Adrenal gland (tissue), 12 donors: ENCODE results near the gene IMPG2. TPM values are rescaled to one million over a fixed set of nuclear protein-coding genes. Genes with fewer than 3 reads are reported as not detected.

Source experiments
- DNase-seq, 7 donors: peaks; one replicate each; pipeline ENCODE4 v3.0.0-alpha.2; 2019 to 2020
- H3K27ac ChIP-seq, 5 donors: fragments of 200-600 bp; sonication (generic) in 4 of 5; 1 replicate in 3 of 5; 2 replicates in 2 of 5; pipeline versions ENCODE4 v1.5.1 to v1.8.0; 2016 to 2020; ENCODE audit warnings: mild to moderate bottlenecking in 1 of 5
- H3K27me3 ChIP-seq: fragments of 200-600 bp; 2 replicates; pipeline ENCODE4 v1.8.0; 2021
- H3K36me3 ChIP-seq, 2 donors: fragments of 200-600 bp; replicated peaks in 1 of 2; 1 replicate in 1 of 2; 2 replicates in 1 of 2; pipeline versions ENCODE4 v1.5.1 to v1.8.0; 2018 to 2022
- H3K4me1 ChIP-seq, 2 donors: fragments of 200-600 bp; replicated peaks in 1 of 2; 1 replicate in 1 of 2; 2 replicates in 1 of 2; pipeline versions ENCODE4 v1.5.1 to v1.8.0; 2018 to 2021
- H3K4me3 ChIP-seq, 4 donors: fragments of 200-600 bp; sonication (generic) in 3 of 4; one replicate each; pipeline ENCODE4 v1.5.1; 2016 to 2018
- H3K9me3 ChIP-seq, 3 donors: fragments of 200-600 bp; sonication (generic) in 1 of 3; replicated peaks in 1 of 3; 1 replicate in 2 of 3; 2 replicates in 1 of 3; pipeline versions ENCODE4 v1.5.1 to v1.8.0; 2016 to 2021
- CTCF ChIP-seq, 6 experiments: fragments of 450-650 bp in 4 of 6; fragments of 200-600 bp in 2 of 6; sonication (generic) in 1 of 6; IDR thresholded peaks; 1 replicate in 5 of 6; 2 replicates in 1 of 6; pipeline versions ENCODE4 v1.5.1 to v1.8.0; 2016 to 2021; ENCODE audit warnings: antibody characterized with exemption in 6 of 6, mild to moderate bottlenecking in 2 of 6, moderate library complexity in 1 of 6
- POLR2A ChIP-seq, 2 donors: fragments of 450-650 bp; IDR thresholded peaks; one replicate each; pipeline ENCODE4 v1.6.1; 2017; ENCODE audit warnings: antibody characterized with exemption in 2 of 2, mild to moderate bottlenecking in 2 of 2, moderate library complexity in 1 of 2
- WGBS, 4 donors: extraction: QIAGEN DNeasy Blood & Tissue Kit in 2 of 4; methylation state at CpG; one replicate each; pipeline versions ENCODE4 v1.1.5 to v1.1.7; 2013 to 2017; 5-methylcytosine and 5-hydroxymethylcytosine counted together
- intact Hi-C, 2 donors: fragments of 100-400 bp; cut with DNase I; formaldehyde crosslinking; loops; one replicate each; pipeline versions ENCODE4 v1.14.1 to v1.15.0; 2022 to 2023
- polyA plus RNA-seq, 3 donors: library from polyadenylated mRNA; stranded (reverse); fragments of 200-250 nt in 2 of 3; fragments of 350-450 nt in 1 of 3; fragmentation: Illumina TruSeq in 1 of 3; extraction: RNeasy Lipid Tissue Mini Kit (QIAGEN cat#74804) in 1 of 3; gene quantifications; one replicate each; pipeline ENCODE4 v1.2.3, GENCODE V29; 2013 to 2014
- total RNA-seq, 9 donors: library from RNA; depleted of rRNA in 4 of 9; stranded (reverse); fragments of >200 nt in 4 of 9; fragments of 120-200 nt in 1 of 9; fragmentation: NEBNext Ultra II Directional in 1 of 9; extraction: Animal tissue kit (Norgen Biotek cat#: 25700) in 1 of 9; gene quantifications; one replicate each; pipeline versions ENCODE4 v1.1.0 to v1.2.4, GENCODE V29; 2013 to 2023
- donor health status: healthy with polysubstance abuse.
- donor health status: Bipolar disorder and iron deficiency.
- donor health status: DM: yes; HTN: yes; CAD: no.
- donor health status: DM: no; HTN: no; CAD: no.
- donor health status: DM: no; HTN: no; CAD: no.
- donor health status: DM: yes; HTN: yes; CAD: no.

IMPG2 gene
- total and polyA plus RNA-seq, 12 donors = 0.06 to 1.3 (median 0.21) TPM

GRCh38 chr3:101284757-101285156 is 35.6 kb downstream of the IMPG2 start:
- Histone ChIP-seq H3K27me3 (no peaks in the 10 kb centered on the region), H3K4me3 (no peak overlapping the region), H3K4me1 (no peaks in the 10 kb centered on the region), H3K36me3 (no peaks in the 10 kb centered on the region), H3K27ac (no peak overlapping the region), H3K9me3 (no peaks in the 10 kb centered on the region)
- 61 to 81% (median 68%) methylated on average over 1 of the region's 1 CpG for WGBS, 4 donors
- no peak for TF ChIP-seq CTCF (IDR thresholded peaks at IDR 0.05)
- no peak for TF ChIP-seq POLR2A (IDR thresholded peaks at IDR 0.05)
- no peak for DNase-seq
- intact Hi-C loops = no loop called here

DNA sequence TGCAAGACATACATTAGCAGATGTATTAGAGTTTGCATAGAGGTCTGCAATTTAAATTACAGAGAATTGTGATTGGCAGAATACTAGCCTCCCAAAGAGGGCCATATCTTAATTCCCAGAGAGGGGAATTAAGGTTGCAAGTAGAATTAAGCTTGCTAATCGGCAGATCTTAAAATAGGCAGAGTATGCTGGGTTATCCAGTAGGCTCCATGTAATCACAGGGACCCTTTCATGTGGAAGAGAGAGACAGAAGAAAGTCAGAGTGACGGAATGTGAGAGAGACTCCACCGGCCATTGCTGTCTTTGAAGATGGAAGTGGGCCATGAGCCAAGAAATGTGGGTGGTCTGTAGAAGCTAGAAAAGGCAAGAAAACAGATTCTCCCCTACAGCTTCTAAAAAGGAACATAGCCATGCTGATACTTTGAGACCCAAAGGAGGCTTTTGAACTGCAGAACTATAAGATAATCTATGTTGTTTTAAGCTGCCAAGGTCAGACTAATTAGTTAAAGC is 38.8 kb downstream of the IMPG2 start:
- no peaks in the 10 kb centered on the region for H3K4me1 ChIP-seq
- H3K27ac ChIP-seq = no peak overlapping the region
- TF ChIP-seq CTCF (IDR thresholded peaks at IDR 0.05) = no peak
- TF ChIP-seq POLR2A (IDR thresholded peaks at IDR 0.05) = no peak
- intact Hi-C loops = no loop called here
- 44 to 51% (median 48%) methylated on average over 3 of the region's 3 CpGs for WGBS, 4 donors
- no peaks in the 10 kb centered on the region for H3K27me3 ChIP-seq
- H3K4me3 ChIP-seq = no peak overlapping the region
- H3K9me3 ChIP-seq = no peaks in the 10 kb centered on the region
- DNase-seq = no peak
- H3K36me3 ChIP-seq = no peaks in the 10 kb centered on the region

DNA sequence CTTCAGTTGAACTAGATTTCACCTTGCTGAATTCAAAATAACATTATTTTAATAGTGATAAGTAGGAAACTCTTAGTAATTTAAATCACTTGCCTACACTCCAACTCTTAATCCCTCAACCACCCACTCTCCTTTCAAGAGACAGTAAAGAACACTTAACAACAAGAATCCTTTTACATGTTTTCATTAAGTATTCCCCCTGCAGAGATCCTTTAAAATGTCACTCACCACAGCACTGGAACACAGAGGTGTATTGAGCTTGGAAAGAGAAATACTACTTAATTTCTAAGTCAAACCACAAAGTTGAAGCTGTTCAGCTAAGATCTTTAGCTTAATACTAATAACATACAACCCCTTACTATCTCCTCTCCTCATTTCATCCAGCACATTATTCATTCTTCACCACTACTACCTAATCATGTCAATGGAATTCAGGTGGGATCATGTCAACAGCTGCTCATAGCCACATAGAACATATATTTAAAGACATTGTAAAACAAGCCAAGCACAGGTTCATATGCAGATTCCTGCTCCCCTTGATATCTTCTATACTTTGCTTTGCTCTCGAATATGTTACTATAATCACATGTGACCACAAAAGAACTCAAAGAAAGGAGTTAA is 40.5 kb downstream of the IMPG2 start:
- no peak overlapping the region for H3K27ac ChIP-seq
- WGBS, 4 donors = 84 to 96% (median 94%) methylated on average over 1 of the region's 1 CpG
- no peaks in the 10 kb centered on the region for H3K27me3 ChIP-seq
- intact Hi-C loops = no loop called here
- no peaks in the 10 kb centered on the region for H3K9me3 ChIP-seq
- no peaks in the 10 kb centered on the region for H3K4me1 ChIP-seq
- H3K4me3 ChIP-seq = no peak overlapping the region
- no peaks in the 10 kb centered on the region for H3K36me3 ChIP-seq
- no peak for TF ChIP-seq POLR2A (IDR thresholded peaks at IDR 0.05)
- no peak for TF ChIP-seq CTCF (IDR thresholded peaks at IDR 0.05)
- no peak for DNase-seq

- intact Hi-C loops = no loop called here
- Histone ChIP-seq H3K36me3 (no peaks in the 10 kb centered on the region), H3K4me3 (no peak overlapping the region), H3K4me1 (no peaks in the 10 kb centered on the region), H3K27me3 (no peaks in the 10 kb centered on the region), H3K9me3 (no peaks in the 10 kb centered on the region), H3K27ac (no peak overlapping the region)
- no peak for DNase-seq
- TF ChIP-seq CTCF (IDR thresholded peaks at IDR 0.05) (no peak), POLR2A (IDR thresholded peaks at IDR 0.05) (no peak)
Observed at GRCh38 chr3:101279162-101279561, 41.2 kb downstream of the IMPG2 start.
